K562 (cell line): ENCODE measurements around the gene B4GALT5. TPM values are rescaled to one million over a fixed set of nuclear protein-coding genes. Genes with fewer than 3 reads are reported as not detected.

Experiments used
- ATAC-seq: fragments of 200-7000 bp; cut with Tn5 transposase; 3 replicates; pipeline ENCODE4 v1.9.1; 2020; ENCODE audit warnings: moderate library complexity
- BruUV-seq: library from RNA; stranded (reverse); fragments of 400-500 nt; replicated peaks from 2 replicates; lab custom pipeline; 2021; lab: Mats Ljungman, UMichigan
- CTCF ChIA-PET: fragments of 300-600 bp; formaldehyde crosslinking; extraction: SDS; loops from one replicate; lab custom pipeline; 2021; ENCODE audit warnings: low intra/inter-chr PET ratio; lab: Yijun Ruan, JAX
- POLR2A ChIA-PET: fragments of 300-600, 350-650 bp; sonication (Branson Sonifier 250); formaldehyde crosslinking; extraction: SDS; loops from one replicate; lab custom pipeline; 2021; ENCODE audit warnings: antibody characterized with exemption, inconsistent platforms; lab: Yijun Ruan, JAX
- DNase-seq, 4 experiments: peaks; one replicate each; pipeline versions ENCODE4 v3.0.0 to v3.0.0-alpha.2; 2011 to 2018; ENCODE audit warnings: low spot score in 3 of 4, mixed read lengths in 3 of 4; ENCODE audit errors: extremely low read depth in 1 of 4
- FAIRE-seq: peaks from 2 replicates; lab custom pipeline; 2011; peaks lifted over from hg19 to GRCh38; lab: Jason Lieb, UNC
- H2AFZ ChIP-seq: 2 replicates; pipeline ENCODE4 v1.6.0; 2011; ENCODE audit warnings: low read depth, low read length, control low read depth, inconsistent platforms
- H3K27ac ChIP-seq: fragments of 200-600 bp; 3 replicates; pipeline ENCODE4 v1.8.0; 2011; ENCODE audit warnings: low read depth, mild to moderate bottlenecking, control low read depth, inconsistent platforms, low read length, moderate library complexity, mixed read lengths; ENCODE audit errors: extremely low read depth
- H3K27me3 ChIP-seq, 2 experiments: fragments of 300-600 bp in 1 of 2; 2 replicates in 1 of 2; 3 replicates in 1 of 2; pipeline versions ENCODE4 v1.6.0 to v1.8.0; 2011; ENCODE audit warnings: inconsistent platforms in 2 of 2, low read length in 2 of 2, mild to moderate bottlenecking in 1 of 2, mixed read lengths in 1 of 2, moderate library complexity in 1 of 2; ENCODE audit not compliant: control insufficient read depth in 2 of 2, insufficient read depth in 2 of 2
- H3K36me3 ChIP-seq: fragments of 300-600 bp; 3 replicates; pipeline ENCODE4 v1.8.0; 2011; ENCODE audit warnings: mild to moderate bottlenecking, low read length, inconsistent platforms; ENCODE audit not compliant: control insufficient read depth, insufficient read depth
- H3K4me1 ChIP-seq, 2 experiments: fragments of 200-600 bp in 1 of 2; replicated peaks in 1 of 2; 2 replicates in 1 of 2; 3 replicates in 1 of 2; pipeline versions ENCODE4 v1.5.1 to v1.8.0; 2011; ENCODE audit warnings: inconsistent platforms in 2 of 2, low read length in 2 of 2, mild to moderate bottlenecking in 1 of 2, mixed read lengths in 1 of 2, moderate library complexity in 1 of 2; ENCODE audit not compliant: control insufficient read depth in 2 of 2, insufficient read depth in 2 of 2
- H3K4me2 ChIP-seq: 2 replicates; pipeline ENCODE4 v1.6.1; 2011; ENCODE audit warnings: low read length, control low read depth, inconsistent platforms, mixed read lengths; ENCODE audit not compliant: insufficient read depth
- H3K4me3 ChIP-seq: fragments of 200-600 bp; sonication (generic), shearing (Covaris generic); 2 replicates; pipeline ENCODE4 v1.5.1; 2016; ENCODE audit warnings: control low read depth, inconsistent platforms
- H3K79me2 ChIP-seq: fragments of 200-600 bp; 3 replicates; pipeline ENCODE4 v1.8.0; 2011; ENCODE audit warnings: low read length, inconsistent platforms; ENCODE audit not compliant: control insufficient read depth, insufficient read depth
- H3K9ac ChIP-seq, 2 experiments: 2 replicates each; pipeline versions ENCODE4 v1.6.0 to v1.6.1; 2011; ENCODE audit warnings: low read depth in 2 of 2, low read length in 2 of 2, control low read depth in 1 of 2, inconsistent platforms in 1 of 2, mild to moderate bottlenecking in 1 of 2, mixed read lengths in 1 of 2; ENCODE audit not compliant: insufficient read depth in 1 of 2
- H3K9me1 ChIP-seq: one replicate; pipeline ENCODE4 v1.6.0; 2011; ENCODE audit warnings: inconsistent platforms, mild to moderate bottlenecking, low read length, moderate library complexity; ENCODE audit not compliant: control insufficient read depth, insufficient read depth
- H3K9me3 ChIP-seq: replicated peaks from 2 replicates; pipeline ENCODE4 v1.5.1; 2011; ENCODE audit warnings: low read depth, low read length, inconsistent platforms; ENCODE audit not compliant: control insufficient read depth, insufficient read depth
- H4K20me1 ChIP-seq: replicated peaks from 2 replicates; pipeline ENCODE4 v1.6.1; 2011; ENCODE audit warnings: low read length, inconsistent platforms, mixed read lengths; ENCODE audit not compliant: control insufficient read depth, insufficient read depth
- HMG20A ChIP-seq: fragments of 450-650 bp; formaldehyde crosslinking; conservative IDR thresholded peaks from 2 replicates; pipeline ENCODE4 v1.4.0; 2020; ENCODE audit warnings: mild to moderate bottlenecking, mixed read lengths
- MITF ChIP-seq: IDR thresholded peaks from 2 replicates; pipeline ENCODE4 v1.6.1; 2014; ENCODE audit warnings: antibody characterized with exemption
- PATZ1 ChIP-seq: fragments of 250-450 bp; sonication (Bioruptor Pico); IDR thresholded peaks from 2 replicates; pipeline ENCODE4 v1.5.0; 2020; ENCODE audit warnings: mild to moderate bottlenecking, borderline replicate concordance
- SIN3A ChIP-seq, 2 experiments: fragments of 150-350 bp in 1 of 2; IDR thresholded peaks; 2 replicates each; pipeline ENCODE4 v1.6.1; 2011 to 2016; ENCODE audit warnings: borderline replicate concordance in 2 of 2, low read depth in 2 of 2, low read length in 2 of 2, mild to moderate bottlenecking in 2 of 2, moderate library complexity in 2 of 2; ENCODE audit not compliant: control insufficient read depth in 1 of 2
- ZFP91 ChIP-seq: sonication (generic); formaldehyde crosslinking; IDR thresholded peaks from 2 replicates; pipeline ENCODE4 v1.8.0; 2022; ENCODE audit warnings: mild to moderate bottlenecking, missing genetic modification reagents
- ZNF23 ChIP-seq: fragments of 250-450 bp; sonication (Bioruptor Pico); IDR thresholded peaks from 2 replicates; pipeline ENCODE4 v1.4.0; 2020; ENCODE audit warnings: mild to moderate bottlenecking
- ZZZ3 ChIP-seq: fragments of 450-650 bp; IDR thresholded peaks from 2 replicates; pipeline ENCODE4 v1.6.1; 2016; ENCODE audit warnings: antibody characterized with exemption, mild to moderate bottlenecking, moderate library complexity
- WGBS: fragments of 100-300 bp; shearing (Covaris generic); methylation state at CpG from one replicate; pipeline ENCODE4 v1.1.6; 2016; ENCODE audit warnings: low coverage, mixed read lengths; ENCODE audit not compliant: insufficient coverage; ENCODE audit errors: missing lambda C conversion rate; 5-methylcytosine and 5-hydroxymethylcytosine counted together
- in situ Hi-C: fragments of 300-500 bp; cut with MboI; formaldehyde crosslinking; loops from 4 replicates; pipeline ENCODE4 v1.15.0; 2018; ENCODE audit warnings: inconsistent platforms, mixed read lengths
- intact Hi-C: fragments of 100-400 bp; cut with micrococcal nuclease; formaldehyde crosslinking; loops from 2 replicates; pipeline ENCODE4 v1.14.2; 2022
- polyA plus RNA-seq, 8 experiments: library from polyadenylated mRNA; depleted of rRNA in 4 of 8; stranded (reverse) in 5 of 8; unstranded in 3 of 8; fragments of >200 nt; fragmentation: Nextera tagmentation in 2 of 8; fragmentation: Illumina TruSeq in 1 of 8; extraction: Ambion mirVana in 2 of 8; extraction: Trizol in 1 of 8; gene quantifications; 2 replicates each; pipeline versions ENCODE4 v1.2.1 to v1.2.3, GENCODE V29; 2011 to 2014; ENCODE audit warnings: inconsistent platforms in 1 of 8, missing spikeins in 1 of 8
- total RNA-seq, 7 experiments: library from RNA; depleted of rRNA in 6 of 7; stranded (reverse); fragments of >200 nt in 6 of 7; fragmentation: Illumina TruSeq in 2 of 7; extraction: Trizol in 2 of 7; gene quantifications; 2 replicates each; pipeline versions ENCODE4 v1.2.1 to v1.2.3, GENCODE V29; 2011 to 2021; ENCODE audit warnings: low replicate concordance in 1 of 7

B4GALT5 gene
- total and polyA plus RNA-seq, 9 of the 15 experiments (the other 6 are each of a cell fraction or from before 2014, with no cell fraction given): 8.5 to 32.6 (median 23.4) TPM

GRCh38 chr20:49601153-49601924 is 112.3 kb downstream of the B4GALT5 start:
- ChIA-PET POLR2A (no interaction called here), CTCF (no interaction called here)
- 1% methylated on average over 5 of the region's 5 CpGs for WGBS
- H3K4me1 ChIP-seq: no peaks in the 10 kb centered on the region
- no peaks in the 10 kb centered on the region for H3K9me3 ChIP-seq
- FAIRE-seq: no peak
- DNase-seq: no peak
- no peak overlapping the region for H3K4me2 ChIP-seq
- H3K27me3 ChIP-seq: peaks cover 9 to 30% of the 10 kb centered on the region in 2 experiments; a peak in 4 of 5 replicates
- H3K9me1 ChIP-seq: no peaks in the 10 kb centered on the region
- no peak overlapping the region for H2AFZ ChIP-seq
- H3K9ac ChIP-seq: no peak overlapping the region
- TF ChIP-seq ZNF23 (CRISPR knock-in tag) (no peak), SIN3A (IDR thresholded peaks at IDR 0.05; ENCODE audit: borderline replicate concordance in 2 of 2, control insufficient read depth in 1 of 2, low read depth in 2 of 2, low read length in 2 of 2) (no peak), PATZ1 (no peak), HMG20A (CRISPR knock-in tag) (no peak), MITF (no peak), ZZZ3 (no peak), ZFP91 (CRISPR knock-in tag) (no peak)
- ATAC-seq: no peak
- no peaks in the 10 kb centered on the region for H3K79me2 ChIP-seq
- H3K36me3 ChIP-seq: no peaks in the 10 kb centered on the region
- H3K4me3 ChIP-seq: no peak overlapping the region
- H4K20me1 ChIP-seq: no peaks in the 10 kb centered on the region
- intact Hi-C loops: no loop called here
- in situ Hi-C loops: loop anchor here (10.0 kb wide), 1 partner anchor 57 kb away; no protein-coding TSS in a partner anchor
- BruUV-seq: no TSS peak
- H3K27ac ChIP-seq: no peak overlapping the region
